Neural progenitor cell (in vitro differentiated cells): ENCODE data around the gene SNX8.
"Not testable (repeated sequence)": the region's sequence is repeated elsewhere in the genome, so short reads cannot be mapped to it uniquely, and the experiment has no call there.

Source experiments
- EZH2 ChIP-seq: fragments of 200-600 bp; sonication (generic); IDR thresholded peaks from 2 replicates; pipeline ENCODE4 v1.6.1; 2017; ENCODE audit warnings: antibody characterized with exemption, mild to moderate bottlenecking, moderate library complexity
- EZH2phosphoT487 ChIP-seq: fragments of 200-600 bp; sonication (generic); IDR thresholded peaks from 2 replicates; pipeline ENCODE4 v1.6.1; 2017; ENCODE audit warnings: antibody characterized with exemption
- TF ChIP-seq, protein P1 (sequence below): fragments of 200-600 bp; sonication (generic); IDR thresholded peaks from 2 replicates; pipeline ENCODE4 v1.5.1; 2017; ENCODE audit warnings: antibody characterized with exemption, mild to moderate bottlenecking

GRCh38 chr7:2303520-2303919 is 10.7 kb downstream of the SNX8 start:
- TF ChIP-seq, protein P1, sequence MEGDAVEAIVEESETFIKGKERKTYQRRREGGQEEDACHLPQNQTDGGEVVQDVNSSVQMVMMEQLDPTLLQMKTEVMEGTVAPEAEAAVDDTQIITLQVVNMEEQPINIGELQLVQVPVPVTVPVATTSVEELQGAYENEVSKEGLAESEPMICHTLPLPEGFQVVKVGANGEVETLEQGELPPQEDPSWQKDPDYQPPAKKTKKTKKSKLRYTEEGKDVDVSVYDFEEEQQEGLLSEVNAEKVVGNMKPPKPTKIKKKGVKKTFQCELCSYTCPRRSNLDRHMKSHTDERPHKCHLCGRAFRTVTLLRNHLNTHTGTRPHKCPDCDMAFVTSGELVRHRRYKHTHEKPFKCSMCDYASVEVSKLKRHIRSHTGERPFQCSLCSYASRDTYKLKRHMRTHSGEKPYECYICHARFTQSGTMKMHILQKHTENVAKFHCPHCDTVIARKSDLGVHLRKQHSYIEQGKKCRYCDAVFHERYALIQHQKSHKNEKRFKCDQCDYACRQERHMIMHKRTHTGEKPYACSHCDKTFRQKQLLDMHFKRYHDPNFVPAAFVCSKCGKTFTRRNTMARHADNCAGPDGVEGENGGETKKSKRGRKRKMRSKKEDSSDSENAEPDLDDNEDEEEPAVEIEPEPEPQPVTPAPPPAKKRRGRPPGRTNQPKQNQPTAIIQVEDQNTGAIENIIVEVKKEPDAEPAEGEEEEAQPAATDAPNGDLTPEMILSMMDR, result not testable (repeated sequence)
- TF ChIP-seq EZH2, EZH2phosphoT487: not testable (repeated sequence)
